IPS DF 6.9 (cell line): Measurements from ENCODE around the gene TRIM2.

Source experiments
- DNase-seq: peaks from one replicate; pipeline ENCODE4 v3.0.0-alpha.2; 2013; ENCODE audit warnings: low read depth, low spot score
- H3K27ac ChIP-seq: one replicate; pipeline ENCODE4 v1.5.1; 2013; ENCODE audit warnings: low read length, control low read depth
- H3K27me3 ChIP-seq: 2 replicates; pipeline ENCODE4 v1.6.1; 2013; ENCODE audit warnings: mild to moderate bottlenecking, low read length; ENCODE audit not compliant: control insufficient read depth, insufficient read depth
- H3K36me3 ChIP-seq: 2 replicates; pipeline ENCODE4 v1.6.1; 2013; ENCODE audit warnings: low read length; ENCODE audit not compliant: control insufficient read depth, insufficient read depth
- H3K4me1 ChIP-seq: 2 replicates; pipeline ENCODE4 v1.6.1; 2013; ENCODE audit warnings: low read length; ENCODE audit not compliant: control insufficient read depth, insufficient read depth
- H3K4me3 ChIP-seq: 2 replicates; pipeline ENCODE4 v1.5.1; 2013; ENCODE audit warnings: mild to moderate bottlenecking, low read length
- H3K9me3 ChIP-seq: 2 replicates; pipeline ENCODE4 v1.6.1; 2013; ENCODE audit warnings: low read length, inconsistent platforms; ENCODE audit not compliant: control insufficient read depth, insufficient read depth
- WGBS: extraction: QIAGEN DNeasy Blood & Tissue Kit; methylation state at CpG from one replicate; pipeline ENCODE4 v1.1.7; 2013; ENCODE audit warnings: mixed read lengths, missing lambda C conversion rate; ENCODE audit not compliant: insufficient read length, insufficient coverage; 5-methylcytosine and 5-hydroxymethylcytosine counted together

The TRIM2 gene

GRCh38 chr4:153169776-153170175 lies 34.5 kb upstream of the TRIM2 start:
- Histone ChIP-seq H3K27ac (no peak overlapping the region), H3K4me1 (no peaks in the 10 kb centered on the region), H3K27me3 (no peaks in the 10 kb centered on the region), H3K9me3 (no peaks in the 10 kb centered on the region), H3K4me3 (no peak overlapping the region), H3K36me3 (no peaks in the 10 kb centered on the region)
- no CpG with 5 or more reads among the region's 8 CpGs for WGBS
- no peak for DNase-seq

DNA sequence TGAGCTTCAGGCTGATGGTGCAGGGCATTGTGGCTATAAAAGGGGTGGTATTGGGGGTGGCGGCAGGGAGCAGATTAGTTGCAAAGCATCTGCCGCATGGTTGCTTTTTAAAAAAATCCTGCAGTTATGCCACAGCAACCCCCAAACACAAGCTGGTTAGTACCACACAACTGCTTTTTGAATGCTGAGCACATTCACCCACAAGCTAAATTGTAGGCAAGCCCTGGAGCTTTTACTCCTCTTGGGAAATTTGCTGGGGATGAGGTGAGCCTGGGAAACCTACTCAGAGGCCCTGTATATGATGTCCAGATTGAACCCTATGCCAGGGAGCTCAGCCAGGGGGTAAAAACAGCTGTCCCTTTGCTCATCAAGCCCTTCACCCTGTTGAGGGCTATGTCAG lies 33.8 kb upstream of the TRIM2 start:
- no peaks in the 10 kb centered on the region for H3K9me3 ChIP-seq
- no peak for DNase-seq

DNA sequence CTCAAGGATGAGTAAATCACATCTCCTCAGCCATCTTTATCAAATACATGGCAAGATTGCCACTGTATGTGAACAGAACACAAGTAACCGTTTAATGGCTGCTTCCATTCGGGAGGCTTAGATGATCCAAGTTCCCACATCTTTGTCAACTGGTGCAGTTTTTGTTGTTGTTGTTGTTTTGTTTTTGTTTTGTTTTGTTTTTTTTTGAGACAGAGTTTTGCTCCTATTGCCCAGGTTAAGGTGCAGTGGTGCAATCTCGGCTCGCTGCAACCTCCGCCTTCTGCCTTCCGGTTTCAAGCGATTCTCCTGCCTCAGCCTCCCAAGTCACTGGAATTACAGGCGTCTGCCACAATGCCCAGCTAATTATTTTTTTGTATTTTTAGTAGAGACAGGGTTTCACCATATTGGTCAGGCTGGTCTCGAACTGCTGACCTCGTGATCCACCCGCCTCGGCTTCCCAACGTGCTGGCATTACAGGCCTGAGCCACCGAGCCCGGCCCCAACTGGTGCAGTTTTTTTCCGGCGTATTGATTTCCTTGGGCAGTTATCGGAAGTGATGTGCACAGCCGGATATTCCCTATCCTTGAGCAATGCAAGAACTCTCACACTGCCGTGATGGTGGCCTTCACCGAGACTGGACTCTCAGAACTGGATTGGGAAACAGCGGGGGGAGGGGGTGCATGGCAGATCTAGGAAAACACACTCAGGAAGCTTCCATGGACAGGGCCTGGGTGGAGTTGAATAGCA lies 29.2 kb upstream of the TRIM2 start:
- Histone ChIP-seq H3K4me3 (no peak overlapping the region), H3K27me3 (no peaks in the 10 kb centered on the region), H3K4me1 (no peaks in the 10 kb centered on the region), H3K36me3 (no peaks in the 10 kb centered on the region), H3K9me3 (no peaks in the 10 kb centered on the region), H3K27ac (no peak overlapping the region)
- no peak for DNase-seq
- no CpG with 5 or more reads among the region's 22 CpGs for WGBS

More for the DNA sequence above, 33.8 kb upstream of the TRIM2 start:
- Histone ChIP-seq H3K27ac (no peak overlapping the region), H3K4me1 (no peaks in the 10 kb centered on the region), H3K36me3 (no peaks in the 10 kb centered on the region), H3K4me3 (no peak overlapping the region), H3K27me3 (no peaks in the 10 kb centered on the region)
- no CpG with 5 or more reads among the region's 2 CpGs for WGBS

DNA sequence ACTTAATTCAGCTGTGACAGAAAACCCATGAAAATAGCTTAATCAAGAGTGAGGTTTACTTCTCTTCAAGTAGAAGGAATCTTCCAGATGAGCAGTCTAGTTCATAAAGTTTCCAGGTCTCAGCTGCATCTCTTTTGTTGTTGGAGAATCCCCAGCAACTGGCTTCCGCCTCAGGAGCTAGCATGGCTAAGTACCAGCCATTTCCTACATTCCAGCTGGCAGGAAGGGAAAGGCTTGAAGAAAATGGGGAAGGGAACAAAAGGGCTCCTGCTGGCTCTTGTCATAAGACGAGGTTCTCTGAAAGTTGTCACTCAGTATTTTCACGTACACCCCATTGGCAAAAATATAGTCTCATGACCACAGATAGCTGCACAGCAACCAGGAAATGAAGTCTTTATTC lies 27.3 kb upstream of the TRIM2 start:
- WGBS = no CpG with 5 or more reads among the region's 3 CpGs
- H3K27me3 ChIP-seq = no peaks in the 10 kb centered on the region
- DNase-seq = no peak
- H3K27ac ChIP-seq = no peak overlapping the region
- no peak overlapping the region for H3K4me3 ChIP-seq
- no peaks in the 10 kb centered on the region for H3K36me3 ChIP-seq
- H3K4me1 ChIP-seq = 0 out of 2 replicates have a peak, but pooled peaks cover 3% of the 10 kb centered on the region
- H3K9me3 ChIP-seq = no peaks in the 10 kb centered on the region

DNA sequence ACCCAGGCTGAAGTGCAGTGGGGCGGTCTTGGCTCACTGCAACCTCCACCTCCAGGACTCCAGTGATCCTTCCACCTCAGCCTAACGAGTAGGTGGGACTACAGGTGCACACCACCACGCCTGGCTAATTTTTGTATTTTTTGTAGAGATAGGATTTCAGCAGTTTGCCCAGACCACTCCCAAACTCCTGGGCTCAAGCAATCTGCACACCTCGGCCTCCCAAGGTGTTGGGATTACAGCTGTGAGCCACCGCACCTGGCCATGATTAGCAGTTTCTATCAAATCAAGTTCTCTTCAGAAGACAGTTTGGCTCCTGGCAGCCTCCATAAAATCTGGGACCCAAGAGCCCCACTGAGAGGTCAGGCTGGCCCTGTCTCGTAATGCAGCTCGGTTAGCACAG lies 26.4 kb upstream of the TRIM2 start:
- DNase-seq = no peak
- H3K4me1 ChIP-seq = 0 out of 2 replicates have a peak, but pooled peaks cover 3% of the 10 kb centered on the region
- no CpG with 5 or more reads among the region's 7 CpGs for WGBS
- no peak overlapping the region for H3K4me3 ChIP-seq
- H3K9me3 ChIP-seq = no peaks in the 10 kb centered on the region
- no peaks in the 10 kb centered on the region for H3K27me3 ChIP-seq
- H3K36me3 ChIP-seq = no peaks in the 10 kb centered on the region
- no peak overlapping the region for H3K27ac ChIP-seq

DNA sequence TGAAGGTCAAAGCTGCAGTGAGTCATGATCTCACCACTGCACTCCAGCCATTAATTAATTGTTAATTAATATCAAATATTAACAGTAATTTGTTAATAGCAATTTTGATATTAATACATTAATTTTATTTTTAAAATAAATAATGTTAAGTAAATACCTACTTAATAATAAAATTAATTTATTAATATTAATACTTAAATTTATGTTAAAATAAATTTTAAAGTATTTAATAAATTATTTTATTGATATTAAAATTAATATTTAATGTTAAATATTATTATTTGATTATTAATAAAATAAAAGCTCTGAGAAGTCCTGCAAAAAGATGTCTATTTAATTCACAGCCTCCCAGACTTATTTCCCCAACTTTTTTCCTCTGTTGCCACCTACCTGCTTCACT lies 25.1 kb upstream of the TRIM2 start:
- H3K9me3 ChIP-seq = no peaks in the 10 kb centered on the region

DNA sequence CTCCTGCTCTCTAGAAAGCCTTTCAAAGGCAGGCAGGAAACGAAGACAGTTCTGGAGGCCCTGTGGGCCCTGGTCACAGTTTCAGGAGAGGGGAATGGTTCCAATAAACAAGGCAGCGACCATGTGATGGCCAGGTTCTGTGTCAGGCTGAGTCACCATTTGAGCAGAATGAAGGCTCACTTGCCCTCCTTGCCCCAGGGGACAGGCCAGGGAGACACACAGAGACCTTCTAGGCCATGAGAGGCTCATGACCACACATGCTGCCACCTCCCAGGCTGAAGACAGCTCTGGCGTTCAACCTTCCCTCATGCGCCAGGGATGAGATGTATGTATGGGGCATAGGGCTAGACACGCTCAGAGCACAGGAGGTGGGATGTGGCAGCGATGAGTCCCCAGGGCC lies 22.9 kb upstream of the TRIM2 start:
- no CpG with 5 or more reads among the region's 6 CpGs for WGBS
- H3K4me3 ChIP-seq = no peak overlapping the region
- no peaks in the 10 kb centered on the region for H3K36me3 ChIP-seq
- H3K4me1 ChIP-seq = 0 out of 2 replicates have a peak, but pooled peaks cover 3% of the 10 kb centered on the region
- no peak for DNase-seq
- no peak overlapping the region for H3K27ac ChIP-seq
- no peaks in the 10 kb centered on the region for H3K27me3 ChIP-seq
- H3K9me3 ChIP-seq = no peaks in the 10 kb centered on the region

More for the DNA sequence above, 25.1 kb upstream of the TRIM2 start:
- Histone ChIP-seq H3K27ac (no peak overlapping the region), H3K4me3 (no peak overlapping the region), H3K27me3 (no peaks in the 10 kb centered on the region), H3K36me3 (no peaks in the 10 kb centered on the region), H3K4me1 (0 out of 2 replicates have a peak, but pooled peaks cover 3% of the 10 kb centered on the region)
- no peak for DNase-seq

DNA sequence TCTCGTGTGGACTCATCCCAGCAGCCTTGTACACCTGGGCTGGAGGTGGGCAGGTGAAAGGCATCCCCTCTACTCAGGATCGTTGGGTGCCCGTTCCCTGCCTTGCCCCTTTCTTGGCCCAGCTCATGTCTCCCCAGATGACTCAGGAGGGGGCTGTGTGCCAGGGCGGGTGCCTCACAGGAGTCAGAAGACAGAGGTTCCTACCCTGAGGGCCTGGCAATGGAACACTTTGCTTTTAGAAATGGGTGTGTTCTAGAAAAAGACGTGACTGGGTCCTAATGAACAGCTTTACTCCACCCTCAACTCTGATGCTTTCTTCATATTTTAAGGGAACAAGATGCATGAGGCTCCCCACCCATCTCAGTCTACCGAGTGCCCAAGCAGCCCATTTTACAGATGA lies 22.5 kb upstream of the TRIM2 start:
- Histone ChIP-seq H3K4me3 (no peak overlapping the region), H3K4me1 (0 out of 2 replicates have a peak, but pooled peaks cover 3% of the 10 kb centered on the region), H3K27me3 (no peaks in the 10 kb centered on the region), H3K36me3 (no peaks in the 10 kb centered on the region), H3K9me3 (no peaks in the 10 kb centered on the region), H3K27ac (no peak overlapping the region)
- DNase-seq = no peak
- WGBS = no CpG with 5 or more reads among the region's 6 CpGs

GRCh38 chr4:153183146-153183545 lies 21.1 kb upstream of the TRIM2 start:
- 0 out of 2 replicates have a peak, but pooled peaks cover 3% of the 10 kb centered on the region for H3K4me1 ChIP-seq
- no CpG with 5 or more reads among the region's 4 CpGs for WGBS
- H3K4me3 ChIP-seq = no peak overlapping the region
- DNase-seq = no peak
- no peak overlapping the region for H3K27ac ChIP-seq
- no peaks in the 10 kb centered on the region for H3K36me3 ChIP-seq
- H3K27me3 ChIP-seq = no peaks in the 10 kb centered on the region
- no peaks in the 10 kb centered on the region for H3K9me3 ChIP-seq

- H3K4me1 ChIP-seq = 0 out of 2 replicates have a peak, but pooled peaks cover 5% of the 10 kb centered on the region
- no peak overlapping the region for H3K4me3 ChIP-seq
- no peaks in the 10 kb centered on the region for H3K9me3 ChIP-seq
- WGBS = no CpG with 5 or more reads among the region's 2 CpGs
- H3K27ac ChIP-seq = no peak overlapping the region
- DNase-seq = no peak
- H3K27me3 ChIP-seq = no peaks in the 10 kb centered on the region
- no peaks in the 10 kb centered on the region for H3K36me3 ChIP-seq
Observed at GRCh38 chr4:153185331-153185852, 18.9 kb upstream of the TRIM2 start.
